GM19324 (cell line): ENCODE measurements around the gene CHN2.

Experiments used
- ATAC-seq: cut with Tn5 transposase; IDR thresholded peaks from one replicate; pipeline ENCODE4 v1.9.1; 2021; ENCODE audit warnings: mild to moderate bottlenecking, moderate library complexity; ENCODE audit not compliant: unreplicated experiment, low FRiP score

CHN2 gene

DNA sequence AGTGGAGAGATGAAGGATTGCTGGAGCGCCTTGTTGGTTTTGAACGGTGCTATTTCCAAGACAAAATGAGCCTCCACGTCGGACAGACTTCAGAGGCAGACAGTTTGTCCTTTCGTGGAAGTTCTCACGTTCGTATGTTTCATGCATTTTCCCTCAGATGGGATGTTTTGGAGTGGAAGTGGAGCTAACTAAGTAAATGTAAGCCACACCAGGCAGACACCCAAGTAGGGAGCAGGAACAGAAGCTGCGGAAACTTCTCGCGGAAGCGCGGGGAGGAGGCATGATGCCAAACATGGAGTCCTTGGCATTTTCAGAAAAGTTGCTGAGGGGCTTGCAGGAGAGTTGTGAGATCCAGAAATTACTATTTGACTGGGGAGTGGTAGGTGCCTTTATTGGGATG lies 223.5 kb downstream of the CHN2 start:
- no peak for ATAC-seq

DNA sequence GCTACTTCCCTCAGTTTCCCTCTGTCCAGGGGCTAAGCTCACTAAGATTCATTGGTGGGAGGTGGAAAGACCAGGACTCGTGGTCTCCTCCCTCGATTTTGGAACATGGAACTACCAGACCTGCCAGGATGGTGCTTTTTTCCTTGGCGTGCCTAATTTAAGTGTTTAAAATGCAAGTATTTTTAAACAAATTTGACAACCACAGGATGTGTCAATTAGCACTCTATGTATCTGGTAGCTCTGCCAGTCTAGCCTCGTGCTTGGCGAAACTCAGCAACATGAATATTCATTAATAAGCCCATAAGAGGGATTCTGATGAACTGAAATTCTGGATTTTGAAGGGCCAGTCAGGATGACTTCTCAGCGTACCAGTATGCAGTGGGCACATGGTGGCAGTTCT lies 224.1 kb downstream of the CHN2 start:
- no peak for ATAC-seq

DNA sequence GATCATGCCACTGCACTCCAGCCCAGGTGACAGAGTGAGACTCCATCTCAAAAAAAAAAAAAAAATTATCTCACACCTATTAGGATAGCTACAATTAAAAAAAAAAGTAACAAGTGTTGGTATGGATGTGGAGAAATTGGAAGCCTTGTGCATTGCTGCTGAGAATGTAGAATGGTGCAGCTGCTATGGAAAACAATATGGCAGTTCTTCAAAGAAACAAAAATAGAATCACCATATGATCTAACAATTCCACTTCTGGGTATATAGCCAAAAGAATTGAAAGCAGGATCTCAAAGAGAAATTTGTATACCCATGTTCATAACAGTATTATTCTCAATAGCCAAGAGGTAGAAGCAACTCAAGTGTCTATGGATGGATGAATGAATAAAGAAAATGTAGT lies 225.4 kb downstream of the CHN2 start:
- no peak for ATAC-seq

DNA sequence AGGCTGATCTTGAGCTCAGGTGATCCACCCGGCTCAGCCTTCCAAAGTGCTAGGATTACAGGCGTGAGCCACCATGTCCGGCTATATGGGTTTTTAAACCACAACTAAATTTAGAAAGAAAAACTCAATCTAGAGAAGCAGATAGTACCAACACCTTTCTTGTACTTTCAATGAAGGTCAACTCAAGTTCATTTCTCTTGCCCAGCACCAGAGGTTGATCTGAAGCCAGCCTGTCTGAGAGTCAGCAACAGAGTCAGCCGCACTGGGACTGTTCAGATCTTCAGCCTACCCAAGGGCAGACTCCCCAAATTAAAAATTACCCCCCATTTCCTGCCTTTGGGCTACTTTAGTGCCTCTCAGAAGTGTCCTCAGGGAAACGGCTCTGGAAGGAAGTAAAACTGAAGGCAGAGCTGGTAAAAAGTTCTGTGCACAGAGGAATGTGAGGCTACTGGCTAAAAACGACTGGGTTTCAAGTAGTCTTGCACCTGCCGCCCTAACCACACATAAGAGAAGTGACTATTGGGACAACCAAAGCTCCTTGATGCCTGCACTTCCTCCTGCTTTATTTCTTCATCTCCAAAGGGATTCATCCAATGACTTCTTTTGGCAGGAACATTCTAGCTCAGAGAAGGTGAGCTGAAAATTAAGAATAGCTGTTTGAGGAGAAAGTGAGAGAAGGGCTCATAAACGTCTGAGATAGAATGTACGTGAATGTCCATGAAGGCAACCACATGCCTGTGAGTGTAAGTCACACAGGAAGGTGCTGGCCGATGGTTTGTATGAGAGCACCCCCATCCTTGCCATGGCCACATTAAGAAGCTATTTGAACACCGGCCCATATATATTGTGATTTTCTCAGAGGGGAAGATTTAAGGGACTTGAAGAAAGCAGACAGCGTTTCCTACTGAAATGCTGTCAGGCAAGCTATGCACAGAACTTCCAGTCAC lies 226.7 kb downstream of the CHN2 start:
- ATAC-seq = no peak

DNA sequence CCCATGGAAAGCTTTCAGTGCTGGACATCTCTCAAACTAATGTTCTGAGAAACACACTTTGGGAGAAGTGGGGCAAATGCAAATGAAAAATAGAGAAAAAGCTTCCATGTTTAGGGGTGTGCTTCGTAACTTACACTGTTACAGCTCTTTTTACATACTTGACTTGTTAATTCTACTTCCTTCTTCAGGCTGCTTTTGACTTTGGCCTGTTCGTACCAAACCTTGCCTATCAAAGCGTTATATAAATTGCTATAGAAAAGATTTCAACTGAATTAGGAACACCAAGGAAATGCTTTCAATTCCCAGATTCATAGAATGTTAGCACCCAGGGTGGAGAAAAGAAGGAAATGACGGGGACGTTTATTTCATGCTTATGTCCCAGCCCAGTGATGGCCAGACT lies 228.3 kb downstream of the CHN2 start:
- ATAC-seq = no peak

DNA sequence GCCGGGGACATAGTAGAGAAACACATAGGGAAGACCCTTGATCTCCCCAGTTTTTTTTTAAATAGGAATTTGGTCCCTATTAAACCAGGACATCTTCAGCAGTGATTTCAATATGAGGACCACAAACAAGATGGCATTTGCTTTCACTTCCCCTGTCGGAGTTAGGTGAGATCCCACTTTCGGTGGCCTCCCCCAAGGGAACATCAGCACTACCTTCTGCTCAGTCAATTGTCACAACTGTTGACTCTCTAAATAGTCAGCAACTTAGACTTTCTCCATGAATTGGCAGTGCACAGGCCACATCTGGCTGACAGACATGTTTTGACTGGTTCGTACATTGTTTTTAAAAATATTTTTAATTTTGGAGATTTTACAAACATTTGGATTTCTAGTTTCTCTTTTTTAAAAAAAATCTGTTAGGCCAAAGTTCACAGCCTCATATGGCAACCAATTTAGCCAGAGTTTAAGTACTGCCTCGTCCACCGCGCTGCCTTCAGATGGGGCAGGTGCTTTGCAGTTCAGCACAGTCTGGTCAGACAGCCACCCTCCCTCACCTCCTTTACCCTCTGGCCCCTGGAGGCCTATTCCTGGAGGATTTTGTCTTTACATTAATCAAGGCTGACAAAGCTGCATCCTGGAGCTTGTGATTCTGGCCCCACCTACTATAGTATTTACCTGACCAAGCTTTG lies 229.9 kb downstream of the CHN2 start:
- ATAC-seq = peak; percentile 59

DNA sequence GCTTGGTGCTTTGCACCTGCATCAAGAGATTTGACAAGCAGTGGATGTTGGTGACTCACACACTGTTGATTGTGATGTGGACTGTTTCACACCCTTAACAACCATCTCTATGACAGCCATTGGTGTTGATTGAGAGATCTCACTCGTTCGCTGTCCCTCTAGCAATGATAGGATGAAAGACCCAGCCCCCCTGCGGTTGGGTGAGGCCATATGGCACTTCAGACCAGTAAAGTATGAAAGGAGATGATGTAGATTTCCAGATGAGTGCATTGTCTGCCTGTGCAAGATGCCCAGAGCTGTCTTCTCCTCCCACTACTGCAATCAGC lies 230.4 kb downstream of the CHN2 start:
- peak; percentile 8 for ATAC-seq

DNA sequence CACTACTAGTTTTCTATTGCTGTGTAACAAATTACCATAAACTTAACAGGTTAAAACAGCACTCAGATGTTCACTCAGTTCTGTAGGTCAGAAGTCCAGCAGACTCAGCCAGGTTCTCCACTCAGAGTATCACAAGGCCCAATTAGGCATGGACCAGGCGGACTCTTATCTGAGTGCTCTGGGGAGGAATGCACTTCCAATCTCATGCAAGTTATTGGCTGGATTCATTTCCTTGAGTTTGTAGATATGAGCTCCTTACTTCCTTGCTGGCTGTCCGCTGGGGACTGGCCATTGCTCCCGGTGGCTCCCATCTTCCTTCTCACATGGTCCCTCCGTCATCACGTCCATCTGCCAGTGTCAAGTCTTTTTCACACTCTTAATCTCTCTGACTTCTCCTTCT lies 232.0 kb downstream of the CHN2 start:
- ATAC-seq = no peak

DNA sequence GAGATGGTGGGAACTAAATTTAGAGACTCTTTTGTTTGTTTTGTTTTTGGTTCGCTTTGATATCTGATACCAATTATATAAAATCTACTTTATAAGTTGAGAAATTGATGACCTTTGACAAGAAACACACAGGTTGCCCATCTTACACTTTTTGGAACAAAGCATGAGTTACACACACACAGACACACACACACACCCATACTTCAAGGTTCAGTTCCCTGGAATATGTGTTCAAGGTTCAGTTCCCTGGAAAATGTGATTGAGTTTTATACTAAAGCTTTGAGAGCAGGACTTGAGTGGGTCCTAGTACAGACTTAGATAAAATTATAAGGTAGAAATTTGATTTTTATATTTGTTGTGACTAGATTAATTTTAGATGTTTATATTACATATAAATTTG lies 234.8 kb downstream of the CHN2 start:
- ATAC-seq = no peak

DNA sequence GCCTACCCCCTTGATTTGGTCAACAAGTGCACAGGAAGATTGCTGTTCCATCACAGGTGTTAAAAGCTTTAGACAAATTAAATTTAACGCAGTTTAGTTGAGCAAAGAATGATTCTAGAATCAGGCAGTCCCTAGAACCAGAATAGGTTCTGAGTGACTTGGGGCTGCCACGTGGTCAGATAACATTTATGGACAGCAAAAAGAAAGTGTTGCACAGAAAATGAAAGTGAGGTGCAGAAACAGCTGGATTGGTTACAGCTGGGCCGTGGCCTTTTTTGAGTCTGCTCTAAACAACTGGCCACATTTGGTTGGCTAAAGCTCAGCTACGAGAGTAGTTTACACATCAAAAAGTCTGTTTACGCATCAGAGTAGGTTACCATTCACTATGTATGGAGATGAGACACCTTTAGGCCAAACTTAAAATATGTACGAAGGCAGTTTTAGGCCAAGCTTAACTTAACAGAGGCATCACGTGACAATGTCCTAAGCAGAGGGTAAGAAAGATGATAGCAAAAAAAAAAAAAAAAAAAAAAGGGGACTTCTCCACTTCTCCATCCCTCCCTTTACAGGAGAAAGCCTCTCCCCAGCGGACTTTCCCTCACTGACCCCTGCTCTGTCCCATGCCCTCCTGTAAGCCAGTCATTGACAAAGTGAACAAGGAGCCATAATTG lies 235.8 kb downstream of the CHN2 start:
- no peak for ATAC-seq

DNA sequence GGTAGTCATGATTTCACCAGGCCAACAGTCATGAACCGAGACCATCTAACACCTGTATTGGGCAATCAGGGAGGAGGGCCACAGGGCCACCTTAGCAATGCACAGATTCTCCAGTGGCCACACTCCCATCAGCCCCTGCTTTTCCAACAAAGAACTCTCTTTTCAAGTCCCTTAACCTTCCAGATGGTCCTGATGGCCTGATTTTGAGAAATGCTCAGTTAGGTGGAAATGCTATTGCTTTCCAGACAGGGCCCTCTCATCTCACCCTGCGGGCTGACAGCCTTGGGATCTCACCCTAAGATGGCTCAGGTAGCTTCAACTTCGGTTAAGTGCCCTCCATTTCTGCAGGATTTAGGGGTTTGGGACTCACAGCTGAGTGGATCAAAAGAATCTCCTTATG lies 237.1 kb downstream of the CHN2 start:
- ATAC-seq = no peak

DNA sequence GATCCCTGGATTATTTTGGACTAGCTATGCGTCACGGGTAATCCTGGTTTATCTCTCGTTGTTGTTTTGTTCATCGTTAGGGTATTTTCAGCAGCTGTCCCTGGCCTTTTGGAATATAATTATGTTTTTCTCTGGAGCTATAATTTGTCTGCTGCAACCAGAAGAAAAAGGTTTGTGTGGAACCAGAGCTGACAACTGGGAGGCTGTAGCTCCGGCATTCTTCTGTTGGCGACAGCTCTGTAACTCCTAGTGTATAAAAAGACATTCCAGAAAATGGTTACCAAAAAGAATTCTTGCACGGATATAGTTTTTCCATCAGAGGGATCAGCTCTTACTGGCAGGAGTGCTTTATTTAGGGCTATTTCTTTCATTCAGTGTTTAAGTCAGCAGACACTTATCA lies 238.1 kb downstream of the CHN2 start:
- no peak for ATAC-seq

DNA sequence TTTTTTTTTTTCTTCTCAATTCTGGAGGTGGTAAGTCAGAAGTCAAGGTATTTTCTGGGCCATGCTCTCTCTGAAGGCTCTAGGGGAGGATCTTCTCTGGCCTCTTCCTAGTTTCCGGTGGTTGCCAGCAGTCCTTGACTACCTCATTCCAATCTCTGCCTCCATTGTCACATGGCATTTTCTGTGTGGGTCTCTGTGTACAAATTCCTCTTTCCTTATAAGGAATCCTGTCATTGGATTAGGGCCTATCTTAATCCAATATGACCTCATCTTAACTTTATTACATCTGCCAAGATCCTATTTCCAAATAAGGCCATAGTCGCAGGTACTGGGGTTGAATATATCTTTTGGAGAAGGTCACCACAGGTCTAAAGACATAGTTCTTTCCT lies 239.8 kb downstream of the CHN2 start:
- no peak for ATAC-seq

DNA sequence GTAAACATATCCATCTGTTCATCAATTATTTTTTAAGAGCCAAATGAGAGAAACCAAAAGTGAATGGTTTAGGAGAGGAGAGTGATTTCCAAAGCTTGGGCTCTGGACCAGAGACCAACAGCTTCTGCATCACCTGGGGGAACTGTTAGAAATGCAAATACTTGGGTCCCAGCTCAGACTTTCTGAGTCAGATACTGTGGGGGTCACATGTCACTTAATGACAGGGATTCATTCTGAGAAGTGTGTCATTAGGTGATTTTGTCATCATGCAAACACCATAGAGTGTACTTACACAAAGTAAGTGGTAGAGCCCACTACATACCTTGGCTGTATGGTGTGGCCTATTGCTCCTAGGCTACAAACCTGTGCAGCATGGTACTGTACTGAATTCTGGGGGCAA lies 240.6 kb downstream of the CHN2 start:
- ATAC-seq = no peak

DNA sequence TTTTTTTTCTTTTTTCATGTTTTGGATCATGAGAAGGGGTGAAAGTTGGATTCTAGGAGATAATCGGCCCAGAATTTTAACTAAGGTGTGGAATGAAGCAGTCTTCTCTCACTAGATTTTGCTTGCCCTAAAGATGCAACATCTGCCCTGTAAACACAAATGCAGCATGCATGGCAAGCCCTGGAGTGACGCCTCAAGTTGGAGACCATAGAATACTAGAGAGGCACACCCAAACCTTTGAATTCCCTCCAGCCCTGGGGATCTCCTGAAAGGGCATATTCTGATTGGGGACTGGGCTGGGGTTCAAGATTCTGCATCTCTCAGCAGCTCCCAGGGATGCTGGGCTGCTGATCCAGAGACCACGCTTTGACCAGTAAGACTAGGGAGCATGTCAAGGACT lies 241.3 kb downstream of the CHN2 start:
- no peak for ATAC-seq

DNA sequence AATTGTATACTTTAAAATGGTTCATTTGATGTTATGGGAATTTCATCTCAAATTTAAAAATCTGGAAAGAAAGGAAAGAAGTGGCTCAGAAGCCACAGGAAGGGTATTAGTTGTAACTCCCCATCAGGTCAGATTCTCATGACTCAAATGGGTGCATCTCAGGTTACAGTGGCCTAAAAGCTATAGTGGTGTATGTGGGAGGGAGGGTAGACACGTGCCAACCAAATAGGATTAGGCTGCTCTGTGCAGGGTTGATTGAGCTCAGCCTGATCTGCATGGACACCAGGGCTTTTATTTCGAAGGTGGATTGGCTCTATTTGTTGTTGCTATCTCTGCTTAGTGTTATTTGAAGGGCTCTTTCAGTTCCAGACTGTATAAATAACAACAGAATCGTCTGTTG lies 247.6 kb downstream of the CHN2 start:
- no peak for ATAC-seq

DNA sequence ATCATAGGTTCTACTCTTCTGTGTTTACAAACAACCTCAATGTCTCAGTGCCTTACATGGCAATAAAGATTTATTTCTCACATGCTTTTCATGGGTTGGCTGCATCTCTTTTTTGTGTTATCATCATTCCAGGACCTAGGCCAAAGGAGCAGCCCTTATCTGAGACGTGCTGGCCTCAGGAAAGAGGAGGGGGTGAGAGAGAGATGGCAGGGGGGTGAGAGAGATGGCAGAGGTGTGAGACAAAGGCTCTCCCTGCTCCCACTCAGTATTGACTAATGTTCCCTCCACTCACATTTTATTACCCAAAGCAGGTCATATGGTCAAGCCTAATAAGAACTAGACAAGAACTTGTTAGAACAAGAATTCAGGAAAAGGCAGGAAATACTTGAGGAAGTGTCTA lies 249.0 kb downstream of the CHN2 start:
- no peak for ATAC-seq

DNA sequence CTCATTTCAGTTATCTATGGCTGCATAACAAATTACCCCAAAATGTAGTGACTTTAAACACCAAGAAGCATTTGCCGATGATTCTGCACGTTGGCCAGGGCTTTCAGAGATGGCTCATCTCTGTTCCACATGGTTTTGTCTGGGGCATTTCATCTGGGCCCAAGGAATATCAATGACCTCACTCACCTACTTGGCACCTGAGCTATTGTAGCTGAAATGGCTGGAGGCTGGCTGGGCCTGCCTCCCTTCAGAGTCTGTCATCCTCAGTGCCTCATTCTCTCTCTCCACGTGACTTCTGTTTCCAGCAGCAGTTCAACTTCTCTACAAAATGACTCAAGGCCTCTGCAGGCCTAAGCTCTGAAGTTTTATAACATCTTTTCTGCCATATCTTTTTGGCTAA lies 249.7 kb downstream of the CHN2 start:
- ATAC-seq = no peak

DNA sequence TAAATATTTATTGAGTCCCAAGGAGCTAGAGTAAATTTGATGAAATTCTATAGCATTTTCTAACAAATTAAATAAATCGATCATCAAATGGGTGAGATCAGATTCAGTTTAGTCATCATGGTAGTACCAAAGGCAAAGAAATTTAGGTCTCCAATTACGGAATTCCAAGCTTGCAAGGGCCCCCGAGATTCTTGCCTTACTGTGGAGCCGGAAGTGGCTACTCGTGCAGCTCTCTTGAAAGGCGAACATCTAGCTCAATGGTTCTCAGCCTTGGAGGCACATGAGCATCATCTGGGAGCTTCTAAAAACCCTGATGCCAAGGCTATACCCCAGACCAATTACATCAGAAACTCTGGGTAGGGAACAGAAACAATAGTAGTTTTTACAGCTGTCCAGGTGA lies 251.2 kb downstream of the CHN2 start:
- ATAC-seq = no peak

DNA sequence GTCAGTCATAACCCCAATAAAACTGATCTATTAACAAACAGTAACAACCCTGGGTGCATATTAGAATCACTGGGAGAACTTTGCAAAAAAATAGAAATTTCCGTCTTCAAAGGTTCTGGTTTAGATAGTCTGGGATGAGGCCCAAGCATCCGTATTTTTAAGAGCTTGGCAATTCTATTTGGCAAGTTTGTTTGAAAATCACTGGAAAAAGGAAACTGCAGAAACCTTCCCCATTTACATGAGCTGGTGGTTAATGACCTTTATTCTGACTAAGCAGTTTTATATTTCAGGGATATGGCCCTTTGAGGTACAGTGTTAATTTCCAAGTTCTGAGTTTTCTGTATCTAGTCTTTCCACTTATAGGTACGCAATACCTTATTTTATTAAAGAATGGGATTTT lies 253.3 kb downstream of the CHN2 start:
- no peak for ATAC-seq

DNA sequence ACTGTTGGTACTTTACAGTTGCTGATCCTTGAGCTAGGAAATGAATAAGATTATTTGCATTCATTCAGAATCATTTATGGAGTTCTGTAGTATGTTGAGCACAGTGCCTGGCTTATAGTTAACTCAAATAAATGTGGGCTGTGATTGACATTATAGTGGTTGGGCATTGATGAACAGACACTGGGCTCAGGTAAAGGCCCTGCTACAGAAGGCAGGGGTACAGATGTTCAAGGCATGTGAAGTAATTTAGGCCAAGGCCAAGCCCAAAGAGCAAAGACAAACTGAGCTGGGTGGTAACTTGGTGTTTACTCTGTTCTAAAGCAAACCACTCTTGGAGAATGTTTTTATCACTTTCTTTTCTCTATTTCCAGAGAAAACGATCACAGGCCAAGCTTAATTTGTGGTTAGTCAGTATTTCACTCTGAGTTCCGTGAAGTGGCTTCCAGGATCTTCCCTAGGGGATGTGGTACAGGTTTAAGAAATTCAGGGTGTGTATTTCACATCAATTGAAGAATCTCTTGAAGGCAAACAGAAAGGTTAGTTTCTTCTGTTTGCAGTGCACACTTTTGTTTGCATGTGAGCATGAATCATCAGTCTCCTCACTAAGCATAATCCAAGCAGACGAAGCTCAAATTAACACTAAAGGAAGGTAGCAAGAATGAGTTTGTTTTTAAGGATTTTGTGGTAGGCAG lies 255.1 kb downstream of the CHN2 start:
- ATAC-seq = no peak
